Measurements from ENCODE around the gene DNAAF8.

Gene DNAAF8

DNA sequence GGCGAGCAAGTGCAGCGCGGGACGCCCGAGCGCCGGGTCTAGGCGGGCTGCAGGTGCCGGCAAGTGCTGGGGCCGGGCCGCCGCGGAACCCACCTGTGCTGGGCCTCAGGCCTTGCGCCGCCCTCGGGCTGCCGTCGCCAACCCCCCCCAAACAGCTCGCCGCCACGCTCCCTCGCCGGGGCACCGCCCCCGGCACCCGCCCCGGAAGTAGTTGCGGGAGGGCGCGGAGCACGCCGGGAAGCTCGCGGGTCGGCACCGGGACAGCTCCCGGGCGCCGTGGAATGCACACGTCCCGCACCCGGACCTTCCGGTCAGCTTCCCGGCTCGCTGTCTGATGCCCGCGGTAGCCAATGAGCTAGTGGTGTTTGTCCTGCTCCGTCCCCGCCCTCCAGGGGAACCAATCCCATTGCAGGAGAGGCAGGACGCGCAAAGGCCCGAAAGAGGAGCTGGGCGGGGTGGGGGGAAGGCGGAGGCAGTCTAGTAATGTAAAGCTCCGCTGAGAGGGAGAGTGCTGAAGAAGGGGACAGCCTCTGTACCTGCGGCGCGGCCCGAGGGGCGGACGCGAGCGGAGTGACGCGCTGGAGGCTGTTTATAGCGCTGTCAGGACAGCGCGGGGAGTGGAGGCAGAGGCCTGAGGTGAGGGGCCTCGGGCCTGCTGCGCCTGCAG, at the start of gene DNAAF8, which contains the start of gene ANKS3:
Gene DNAAF8, plus strand, starts transcription at position 475 of the 667 bp plus-strand sequence. CDS start 1,978 bp downstream, outside the sequence.
Gene ANKS3, minus strand, starts transcription at position 209 of the 667 bp plus-strand sequence. CDS start 4,122 bp downstream, outside the sequence.
- TF ChIP-seq POLR2A (IDR thresholded peaks at IDR 0.05; ENCODE audit: low read depth, low read length) = peak; percentile 49
- DNase-seq (ENCODE audit: insufficient read length, low spot score) (peak; percentile 98), FAIRE-seq (peak; percentile 78)

DNA sequence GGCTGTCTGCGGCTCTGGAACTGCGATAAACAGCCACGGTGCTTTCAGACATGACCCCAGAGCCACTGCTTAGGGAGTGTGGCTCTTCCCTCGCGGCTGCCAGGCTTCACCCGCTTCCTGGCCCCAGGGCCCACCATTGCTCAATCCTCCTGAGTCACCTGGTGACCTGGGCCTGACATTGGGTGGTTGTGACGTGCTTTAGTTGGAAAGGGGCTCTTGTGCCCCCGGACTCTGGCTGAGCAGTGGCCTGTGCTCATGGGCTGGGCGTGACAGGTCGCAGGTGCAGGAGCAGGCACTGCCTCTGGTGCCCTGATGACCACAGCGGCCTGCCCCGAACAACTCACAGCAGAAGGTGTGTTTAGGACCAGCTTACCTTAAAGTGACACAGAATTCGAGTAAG, 49.6 kb upstream of the DNAAF8 start:
- TF ChIP-seq POLR2A (IDR thresholded peaks at IDR 0.05; ENCODE audit: low read depth, low read length) = no peak
- DNase-seq (ENCODE audit: insufficient read length, low spot score) (no peak), FAIRE-seq (no peak)

DNA sequence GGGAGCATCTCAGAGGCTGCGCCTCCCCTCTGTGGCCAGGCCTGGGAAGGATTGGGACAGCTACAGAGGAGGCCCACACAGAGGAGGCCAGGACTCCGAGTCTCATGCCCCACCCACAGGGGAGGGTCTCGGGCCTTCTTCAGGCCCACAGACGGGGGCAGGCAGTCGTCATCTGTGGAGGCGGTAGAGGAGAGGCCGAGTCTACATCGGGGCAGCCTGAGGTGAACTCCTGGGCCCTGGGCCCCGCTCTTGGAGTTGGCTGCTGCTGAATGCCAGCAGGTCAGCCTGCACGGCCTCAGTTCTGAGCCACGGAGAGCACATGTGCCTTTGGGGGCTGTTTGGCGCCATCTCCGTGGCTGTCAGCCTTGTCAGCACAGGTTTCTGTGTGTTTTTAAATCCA, 49.0 kb upstream of the DNAAF8 start:
- DNase-seq (ENCODE audit: insufficient read length, low spot score) (no peak), FAIRE-seq (no peak)
- TF ChIP-seq POLR2A (IDR thresholded peaks at IDR 0.05; ENCODE audit: low read depth, low read length) = no peak

DNA sequence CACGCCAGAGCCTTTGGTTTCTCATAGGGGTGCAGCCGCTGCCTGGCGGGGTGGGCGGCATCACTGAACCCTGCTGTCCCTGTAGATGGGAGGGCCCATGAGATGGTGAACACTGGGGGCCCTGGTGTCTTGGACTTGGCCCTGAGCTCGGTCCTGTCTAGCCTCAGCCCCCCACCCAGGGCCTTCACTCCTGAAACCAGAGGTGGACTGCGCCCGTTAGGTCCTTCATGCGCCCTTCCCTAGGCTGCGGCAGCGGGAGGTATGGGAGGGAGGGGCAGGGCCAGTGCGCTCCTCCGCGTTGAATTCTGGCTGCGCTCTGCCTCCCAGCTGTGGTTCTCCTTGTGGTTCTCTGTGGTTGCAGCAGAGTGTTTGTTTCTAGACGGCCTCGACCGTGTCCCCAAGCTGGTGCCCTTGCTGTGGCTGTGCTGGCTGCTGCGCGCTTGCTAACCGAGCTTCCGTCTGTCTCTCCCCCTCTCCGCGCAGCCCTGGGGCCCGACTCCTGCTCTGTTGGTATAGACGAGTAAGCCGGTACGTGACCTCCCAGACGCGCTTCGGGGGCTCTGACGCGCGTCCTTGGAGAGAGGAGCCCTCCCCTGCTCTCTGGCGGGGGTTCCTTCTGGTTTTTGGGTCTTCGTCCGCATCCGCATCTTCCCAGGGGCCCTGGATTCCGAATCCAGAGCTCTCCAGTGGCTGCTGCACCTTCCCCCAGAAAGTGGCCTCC, 48.4 kb upstream of the DNAAF8 start:
- DNase-seq (ENCODE audit: insufficient read length, low spot score) = no peak
- no peak for FAIRE-seq
- no peak for TF ChIP-seq POLR2A (IDR thresholded peaks at IDR 0.05; ENCODE audit: low read depth, low read length)

DNA sequence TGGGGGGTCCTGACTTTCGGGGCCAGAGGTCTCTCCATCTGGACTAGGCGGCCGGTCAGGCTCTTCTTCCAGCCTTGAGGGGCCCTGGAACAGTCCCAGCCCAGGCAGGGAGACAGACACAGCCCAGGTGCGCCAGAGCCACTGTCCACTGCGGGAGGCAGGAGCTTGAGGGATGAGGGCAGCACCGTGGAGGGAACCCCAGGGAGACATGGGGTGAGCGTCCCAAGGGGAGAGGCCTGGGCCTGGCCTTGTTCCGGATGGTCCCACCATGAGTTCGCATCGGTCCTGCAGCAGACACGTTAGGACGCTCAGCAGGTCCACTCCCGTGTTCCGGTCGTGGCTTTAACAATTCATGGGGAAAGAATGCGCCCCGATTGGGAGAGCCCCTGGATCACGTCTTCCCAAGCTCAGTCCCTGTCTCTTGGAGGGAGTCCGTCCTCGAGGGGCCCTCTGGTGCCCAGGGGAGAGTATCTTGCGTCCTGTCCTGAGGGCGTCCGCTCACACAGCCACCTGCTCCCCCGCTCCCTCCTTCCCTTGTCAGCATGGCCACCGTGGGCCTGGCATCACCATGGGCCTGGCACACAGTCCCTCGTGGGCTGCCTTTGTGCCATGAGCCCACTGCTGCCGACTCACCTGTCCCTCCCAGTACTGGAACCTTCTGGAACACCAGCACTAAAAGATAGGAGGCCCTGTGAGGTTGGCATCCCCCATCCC, 47.7 kb upstream of the DNAAF8 start:
- FAIRE-seq (no peak), DNase-seq (ENCODE audit: insufficient read length, low spot score) (no peak)
- TF ChIP-seq POLR2A (IDR thresholded peaks at IDR 0.05; ENCODE audit: low read depth, low read length) = no peak

DNA sequence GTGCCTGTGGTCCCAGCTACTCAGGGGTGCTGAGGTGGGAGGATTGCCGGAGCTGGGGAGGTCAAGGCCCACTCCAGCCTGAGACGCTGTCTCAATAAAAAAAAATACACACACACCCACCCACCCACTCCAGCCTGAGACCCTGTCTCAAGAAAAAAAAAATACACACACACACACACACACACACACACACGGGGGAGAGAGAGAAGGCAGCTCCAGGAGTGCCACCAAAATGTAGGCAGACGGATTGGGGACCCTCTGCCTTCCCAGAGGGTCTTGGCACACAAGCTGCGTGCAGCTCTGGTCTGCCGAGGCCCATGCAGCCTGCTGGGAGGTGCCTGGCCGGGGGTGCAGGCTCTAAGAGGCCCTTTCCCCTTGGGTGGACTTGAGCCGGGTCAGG, 46.9 kb upstream of the DNAAF8 start:
- TF ChIP-seq POLR2A (IDR thresholded peaks at IDR 0.05; ENCODE audit: low read depth, low read length) = no peak
- FAIRE-seq (no peak), DNase-seq (ENCODE audit: insufficient read length, low spot score) (no peak)

DNA sequence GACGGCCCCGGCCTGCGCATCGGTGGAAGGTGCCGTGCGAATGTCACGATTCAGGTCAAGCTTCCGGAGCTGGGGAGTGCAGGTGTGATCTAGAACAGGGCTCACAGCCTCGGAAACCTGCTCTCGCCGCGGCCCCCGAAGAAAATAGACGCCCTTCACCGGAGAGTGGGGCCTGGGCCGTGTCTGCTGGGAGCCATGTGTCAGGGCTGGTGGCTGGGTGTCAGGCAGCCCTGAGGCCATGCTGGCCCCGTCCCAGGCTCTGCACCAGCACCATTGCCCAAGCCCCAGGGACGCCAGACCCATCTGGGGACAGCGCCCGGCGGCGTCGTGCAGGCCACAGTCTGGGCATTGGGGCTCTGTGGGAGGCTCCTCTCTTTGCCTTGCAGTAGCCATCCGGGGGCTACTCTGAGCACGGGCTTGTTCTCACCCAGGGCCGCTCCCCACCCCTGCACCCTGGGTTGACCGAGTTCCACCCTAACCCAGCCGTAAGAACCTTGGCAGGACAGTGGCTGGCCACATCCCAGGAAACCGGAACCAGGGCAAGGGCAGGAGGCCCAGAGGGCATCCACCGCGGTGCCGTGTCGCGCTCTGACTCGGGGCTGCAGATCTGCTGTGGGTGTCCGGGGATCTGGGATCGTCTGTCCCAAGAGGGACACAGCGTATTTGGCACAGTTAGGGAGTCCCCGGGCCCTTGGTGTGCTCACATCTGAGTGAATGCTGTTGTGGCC, 46.2 kb upstream of the DNAAF8 start:
- DNase-seq (ENCODE audit: insufficient read length, low spot score) (no peak), FAIRE-seq (no peak)
- TF ChIP-seq POLR2A (IDR thresholded peaks at IDR 0.05; ENCODE audit: low read depth, low read length) = no peak

DNA sequence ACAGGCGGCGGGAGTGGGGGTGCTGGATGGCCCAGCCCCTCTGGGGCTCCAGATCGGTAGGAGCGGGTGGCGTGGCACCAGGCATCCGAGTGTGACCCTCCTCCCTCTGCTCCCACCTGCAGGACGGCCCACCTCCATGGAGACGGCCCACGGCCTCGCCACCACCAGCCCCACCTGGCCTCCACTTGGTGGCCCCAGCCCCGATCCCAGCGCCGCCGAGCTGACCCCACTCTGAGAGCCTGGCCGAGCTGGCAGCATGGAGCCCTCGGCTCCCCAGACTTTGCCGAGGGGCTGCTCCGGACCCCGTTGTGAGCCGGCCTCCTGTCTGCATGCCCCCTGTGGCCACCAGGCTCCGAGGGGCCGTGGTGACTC, 45.7 kb upstream of the DNAAF8 start:
- no peak for DNase-seq (ENCODE audit: insufficient read length, low spot score)
- no peak for TF ChIP-seq POLR2A (IDR thresholded peaks at IDR 0.05; ENCODE audit: low read depth, low read length)
- FAIRE-seq = no peak

DNA sequence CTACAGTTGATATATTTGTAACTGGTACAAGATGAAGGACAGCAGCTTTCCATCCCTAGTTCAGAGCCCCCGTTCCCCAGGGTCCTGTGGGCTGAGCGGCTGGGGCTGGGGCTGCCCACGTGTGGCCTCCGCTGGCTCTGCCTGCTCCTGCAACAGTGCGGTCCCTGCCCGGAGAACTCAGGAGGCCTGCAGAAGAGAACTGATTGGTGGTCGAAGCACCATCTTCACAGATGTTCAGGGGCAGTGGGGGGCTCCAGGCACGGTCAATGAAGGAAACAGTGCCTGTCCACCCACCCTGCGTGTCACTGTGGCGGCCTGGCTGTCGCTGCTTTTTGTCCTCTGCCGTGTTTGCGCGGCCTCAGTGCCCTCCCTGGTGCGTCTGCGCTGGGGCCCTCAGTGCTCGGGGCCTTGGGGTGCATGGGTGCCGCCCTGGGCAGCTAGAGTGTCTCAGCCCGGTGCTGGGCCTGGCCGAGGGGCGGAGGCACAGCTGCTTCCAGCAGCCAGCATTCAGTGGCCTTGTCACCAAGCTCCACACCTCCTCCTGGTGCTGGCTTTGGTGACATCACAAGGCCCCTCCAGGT, 45.2 kb upstream of the DNAAF8 start:
- no peak for FAIRE-seq
- no peak for TF ChIP-seq POLR2A (IDR thresholded peaks at IDR 0.05; ENCODE audit: low read depth, low read length)
- DNase-seq (ENCODE audit: insufficient read length, low spot score) = no peak

DNA sequence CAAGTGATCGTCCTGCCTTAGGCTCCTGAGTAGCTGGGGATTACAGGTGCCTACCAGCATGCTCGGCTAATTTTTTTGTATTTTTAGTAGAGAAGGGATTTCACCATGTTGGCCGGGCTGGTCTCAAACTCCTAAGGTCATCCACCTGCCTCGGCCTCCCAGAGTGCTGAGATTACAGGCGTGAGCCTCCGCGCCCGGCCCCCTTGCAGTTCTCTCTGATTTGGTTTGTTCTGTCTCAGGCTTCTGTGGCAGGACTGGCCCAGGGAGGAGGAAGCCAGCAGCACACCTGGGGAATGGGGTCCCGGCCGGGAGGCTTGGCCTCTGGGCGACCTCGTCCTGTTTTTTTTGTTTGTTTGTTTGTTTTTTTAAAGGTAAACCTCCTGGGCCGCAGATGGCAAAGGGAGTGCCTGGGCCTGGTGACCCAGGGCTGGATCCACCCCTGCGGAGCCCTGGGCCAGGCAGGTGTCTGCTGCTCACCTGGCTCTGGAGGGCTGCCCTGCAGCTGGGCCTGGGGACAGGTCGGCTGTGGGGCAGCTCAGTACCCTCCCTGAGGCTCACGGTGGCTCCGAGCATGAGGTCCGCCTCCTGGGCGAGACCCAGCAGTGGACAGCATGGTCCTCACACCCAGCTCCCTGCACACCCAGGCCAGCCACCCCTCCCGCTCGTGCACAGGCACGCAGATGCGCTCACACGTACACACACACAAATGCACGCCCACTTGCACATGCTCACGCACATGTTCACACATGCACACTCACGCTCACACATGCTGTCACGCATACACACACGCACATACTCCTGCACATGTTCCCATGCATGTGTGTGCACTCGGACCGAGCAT, 44.3 kb upstream of the DNAAF8 start:
- FAIRE-seq = no peak
- no peak for DNase-seq (ENCODE audit: insufficient read length, low spot score)

DNA sequence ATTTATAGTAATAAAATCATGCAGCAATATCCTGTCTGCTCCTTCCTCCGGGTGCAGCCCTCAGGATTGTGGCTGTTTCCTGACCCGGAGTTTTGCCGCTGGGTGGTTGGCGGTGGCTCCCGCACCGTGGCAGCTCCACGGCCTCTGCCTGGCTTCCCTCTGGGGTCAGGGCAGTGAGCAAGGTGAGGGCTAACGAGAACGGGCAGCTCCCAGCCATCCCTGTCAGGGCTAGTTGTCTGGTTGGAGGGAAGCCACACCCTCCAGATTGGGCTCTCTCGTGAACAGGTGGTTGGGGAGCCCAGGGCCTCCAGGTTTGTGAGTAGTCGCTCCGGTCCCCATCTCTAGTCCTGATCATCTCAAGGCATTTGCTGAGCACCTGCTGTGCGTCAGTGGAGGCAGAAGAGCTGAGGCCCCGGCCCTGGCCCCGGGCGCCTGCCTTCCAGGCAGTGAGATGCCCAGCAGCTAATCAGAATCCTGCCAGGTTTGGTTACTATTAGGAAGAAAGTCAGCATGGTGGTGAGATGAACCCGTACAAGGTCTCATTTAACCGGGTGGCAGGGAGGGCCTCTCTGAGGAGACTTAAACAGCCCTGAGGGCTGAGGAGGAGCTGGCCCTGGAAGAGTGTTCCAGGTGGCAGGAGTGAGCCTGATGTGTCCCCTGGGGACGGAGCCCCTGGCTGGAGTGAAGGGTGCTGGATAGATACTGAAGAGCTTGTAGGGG, 43.2 kb upstream of the DNAAF8 start:
- no peak for FAIRE-seq
- no peak for TF ChIP-seq POLR2A (IDR thresholded peaks at IDR 0.05; ENCODE audit: low read depth, low read length)

More for the DNA sequence above, 44.3 kb upstream of the DNAAF8 start:
- no peak for TF ChIP-seq POLR2A (IDR thresholded peaks at IDR 0.05; ENCODE audit: low read depth, low read length)

More for the DNA sequence above, 43.2 kb upstream of the DNAAF8 start:
- no peak for DNase-seq (ENCODE audit: insufficient read length, low spot score)
